BLaER1 treated with 17β-estradiol and CSF1 and Interleukin-3, amounts not matched to agents 10 nM and 100 nM (cell line): ENCODE data around the gene CNRIP1.
"Not testable (repeated sequence)": the region's sequence is repeated elsewhere in the genome, so short reads cannot be mapped to it uniquely, and the experiment has no call there.

Experiments
- H3K27ac ChIP-seq, 11 experiments: shearing (Covaris generic); formaldehyde crosslinking; 2 replicates each; pipeline ENCODE4 v1.8.1; 2022
- H3K27me3 ChIP-seq, 11 experiments: shearing (Covaris generic); formaldehyde crosslinking; 2 replicates each; pipeline ENCODE4 v1.8.1; 2022
- H3K36me3 ChIP-seq, 11 experiments: shearing (Covaris generic); formaldehyde crosslinking; 2 replicates each; pipeline ENCODE4 v1.8.1; 2022
- H3K4me1 ChIP-seq, 10 experiments: shearing (Covaris generic); formaldehyde crosslinking; 2 replicates each; pipeline ENCODE4 v1.8.1; 2022
- H3K4me2 ChIP-seq, 11 experiments: shearing (Covaris generic); formaldehyde crosslinking; 2 replicates each; pipeline ENCODE4 v1.8.1; 2022
- H3K4me3 ChIP-seq, 10 experiments: shearing (Covaris generic); formaldehyde crosslinking; 2 replicates each; pipeline ENCODE4 v1.8.1; 2022
- H3K9ac ChIP-seq, 11 experiments: shearing (Covaris generic); formaldehyde crosslinking; 2 replicates each; pipeline ENCODE4 v1.8.1; 2022
- H3K9me3 ChIP-seq, 11 experiments: shearing (Covaris generic); formaldehyde crosslinking; replicated peaks in 1 of 11; 2 replicates each; pipeline ENCODE4 v1.8.1; 2022
- H4K20me1 ChIP-seq, 11 experiments: shearing (Covaris generic); formaldehyde crosslinking; 2 replicates each; pipeline ENCODE4 v1.8.1; 2022
- Cebpa-rat ChIP-seq, 11 experiments: shearing (Covaris generic); IDR thresholded peaks; 2 replicates each; pipeline ENCODE4 v1.8.1; 2022

CNRIP1 gene

GRCh38 chr2:68362749-68363148 lies 43.0 kb upstream of the CNRIP1 start:
- no peak for TF ChIP-seq Cebpa-rat (IDR thresholded peaks at IDR 0.05)
- H3K4me2 ChIP-seq: peak overlapping the region; percentile 84 to 99 (median 91)
- H3K4me3 ChIP-seq: peak overlapping the region in 5 of 10 experiments; percentile 17 to 43 (median 36); a peak in 8 of 20 replicates
- H3K27ac ChIP-seq: peak overlapping the region; percentile 70 to 97 (median 93); a peak in 21 of 22 replicates
- H3K9me3 ChIP-seq: no peaks in the 10 kb centered on the region
- H3K36me3 ChIP-seq: peaks cover 0 to 19% (median 13%) of the 10 kb centered on the region in 11 experiments; a peak in 12 of 22 replicates
- H4K20me1 ChIP-seq: peaks cover 0 to 14% (median 8%) of the 10 kb centered on the region in 11 experiments; a peak in 11 of 22 replicates
- peaks cover 29 to 50% (median 34%) of the 10 kb centered on the region in 10 experiments for H3K4me1 ChIP-seq
- H3K9ac ChIP-seq: peak overlapping the region; percentile 49 to 71 (median 66); a peak in 21 of 22 replicates
- H3K27me3 ChIP-seq: no peaks in the 10 kb centered on the region

GRCh38 chr2:68362069-68362468 lies 42.3 kb upstream of the CNRIP1 start:
- no peaks in the 10 kb centered on the region for H3K27me3 ChIP-seq
- H3K4me3 ChIP-seq: peak overlapping the region in 6 of 10 experiments; percentile 17 to 43 (median 35); a peak in 9 of 20 replicates
- peak overlapping the region; percentile 70 to 97 (median 93); a peak in 21 of 22 replicates for H3K27ac ChIP-seq
- peaks cover 29 to 43% (median 33%) of the 10 kb centered on the region in 10 experiments for H3K4me1 ChIP-seq
- H3K9ac ChIP-seq: peak overlapping the region; percentile 49 to 71 (median 66); a peak in 21 of 22 replicates
- peak overlapping the region; percentile 84 to 99 (median 91) for H3K4me2 ChIP-seq
- H4K20me1 ChIP-seq: peaks cover 0 to 8% (median 2%) of the 10 kb centered on the region in 11 experiments; a peak in 8 of 22 replicates
- H3K9me3 ChIP-seq: no peaks in the 10 kb centered on the region
- H3K36me3 ChIP-seq: peaks cover 0 to 12% (median 7%) of the 10 kb centered on the region in 11 experiments; a peak in 10 of 22 replicates
- TF ChIP-seq Cebpa-rat (IDR thresholded peaks at IDR 0.05): no peak

GRCh38 chr2:68359889-68360288 lies 40.1 kb upstream of the CNRIP1 start:
- no peaks in the 10 kb centered on the region for H3K27me3 ChIP-seq
- H4K20me1 ChIP-seq: no peaks in the 10 kb centered on the region
- no peaks in the 10 kb centered on the region for H3K36me3 ChIP-seq
- no peak for TF ChIP-seq Cebpa-rat (IDR thresholded peaks at IDR 0.05)
- no peaks in the 10 kb centered on the region for H3K9me3 ChIP-seq
- H3K4me1 ChIP-seq: peaks cover 28 to 41% (median 32%) of the 10 kb centered on the region in 10 experiments
- H3K27ac ChIP-seq: no peak overlapping the region
- no peak overlapping the region for H3K9ac ChIP-seq
- no peak overlapping the region for H3K4me2 ChIP-seq
- no peak overlapping the region for H3K4me3 ChIP-seq

GRCh38 chr2:68357605-68358337 lies 38.0 kb upstream of the CNRIP1 start:
- Histone ChIP-seq H3K27me3 (no peaks in the 10 kb centered on the region), H3K9me3 (no peaks in the 10 kb centered on the region), H3K4me3 (no peak overlapping the region), H3K9ac (0 out of 22 replicates have a peak overlapping the region, but pooled peaks of 1 of the 11 experiments have one; percentile 8), H3K4me2 (peak overlapping the region in 2 of 11 experiments; percentile 21 to 33; a peak in 4 of 22 replicates), H3K4me1 (peaks cover 7 to 35% (median 11%) of the 10 kb centered on the region in 10 experiments), H3K27ac (no peak overlapping the region), H4K20me1 (no peaks in the 10 kb centered on the region), H3K36me3 (no peaks in the 10 kb centered on the region)
- no peak for TF ChIP-seq Cebpa-rat (IDR thresholded peaks at IDR 0.05)

GRCh38 chr2:68356599-68357239 lies 37.0 kb upstream of the CNRIP1 start:
- no peaks in the 10 kb centered on the region for H4K20me1 ChIP-seq
- no peak overlapping the region for H3K4me2 ChIP-seq
- peaks cover 0 to 38% (median 2%) of the 10 kb centered on the region in 10 experiments; a peak in 11 of 20 replicates for H3K4me1 ChIP-seq
- no peak overlapping the region for H3K27ac ChIP-seq
- no peaks in the 10 kb centered on the region for H3K27me3 ChIP-seq
- no peak for TF ChIP-seq Cebpa-rat (IDR thresholded peaks at IDR 0.05)
- no peaks in the 10 kb centered on the region for H3K36me3 ChIP-seq
- no peaks in the 10 kb centered on the region for H3K9me3 ChIP-seq
- no peak overlapping the region for H3K9ac ChIP-seq
- H3K4me3 ChIP-seq: no peak overlapping the region

- no peaks in the 10 kb centered on the region for H3K27me3 ChIP-seq
- H3K27ac ChIP-seq: peak overlapping the region in 3 of 11 experiments; percentile 40 to 68 (median 47); a peak in 4 of 22 replicates
- peaks cover 0 to 39% (median 0%) of the 10 kb centered on the region in 10 experiments; a peak in 6 of 20 replicates for H3K4me1 ChIP-seq
- H3K4me2 ChIP-seq: peak overlapping the region in 4 of 11 experiments; percentile 13 to 81 (median 76); a peak in 7 of 22 replicates
- peaks cover 0 to 11% (median 0%) of the 10 kb centered on the region in 11 experiments; a peak in 8 of 22 replicates for H3K9me3 ChIP-seq
- no peak overlapping the region for H3K4me3 ChIP-seq
- peak overlapping the region in 1 of 11 experiments; percentile 20; a peak in 2 of 22 replicates for H3K9ac ChIP-seq
- H3K36me3 ChIP-seq: no peaks in the 10 kb centered on the region
- no peaks in the 10 kb centered on the region for H4K20me1 ChIP-seq
- no peak for TF ChIP-seq Cebpa-rat (IDR thresholded peaks at IDR 0.05)
Observed at GRCh38 chr2:68352651-68353391, 33.1 kb upstream of the CNRIP1 start.

- H3K9ac ChIP-seq: no peak overlapping the region
- H3K27me3 ChIP-seq: no peaks in the 10 kb centered on the region
- H3K9me3 ChIP-seq: peaks cover 0 to 11% (median 0%) of the 10 kb centered on the region in 11 experiments; a peak in 8 of 22 replicates
- no peak overlapping the region for H3K27ac ChIP-seq
- no peak overlapping the region for H3K4me3 ChIP-seq
- peaks cover 0 to 41% (median 0%) of the 10 kb centered on the region in 10 experiments; a peak in 6 of 20 replicates for H3K4me1 ChIP-seq
- no peaks in the 10 kb centered on the region for H3K36me3 ChIP-seq
- no peak for TF ChIP-seq Cebpa-rat (IDR thresholded peaks at IDR 0.05)
- no peaks in the 10 kb centered on the region for H4K20me1 ChIP-seq
- peak overlapping the region in 2 of 11 experiments; percentile 2 to 72; a peak in 2 of 22 replicates for H3K4me2 ChIP-seq
Observed at GRCh38 chr2:68351997-68352396, 32.2 kb upstream of the CNRIP1 start.

GRCh38 chr2:68349091-68349490 lies 29.3 kb upstream of the CNRIP1 start:
- H3K27me3 ChIP-seq, H3K4me3 ChIP-seq, H4K20me1 ChIP-seq, H3K36me3 ChIP-seq, H3K4me2 ChIP-seq, H3K27ac ChIP-seq, H3K9ac ChIP-seq: not testable (repeated sequence)
- H3K4me1 ChIP-seq: peaks cover 0 to 42% (median 0%) of the 10 kb centered on the region in 10 experiments; a peak in 6 of 20 replicates
- H3K9me3 ChIP-seq: peaks cover 0 to 11% (median 0%) of the 10 kb centered on the region in 11 experiments; a peak in 8 of 22 replicates
